Fibroblast of skin of left quadriceps (primary cell): ENCODE data around the gene APBB2.

Experiments
- DNase-seq, 2 experiments: peaks; one replicate each; pipeline ENCODE4 v3.0.0-alpha.2; 2013; ENCODE audit warnings: low read depth in 2 of 2

The APBB2 gene

GRCh38 chr4:40856840-40857362, 357.4 kb downstream of the APBB2 start:
- DNase-seq = peak; percentile 28 to 32

- DNase-seq = no peak
Observed at GRCh38 chr4:40856277-40856839, 358.0 kb downstream of the APBB2 start.

GRCh38 chr4:40850496-40850895, 363.8 kb downstream of the APBB2 start:
- no peak for DNase-seq

- DNase-seq = no peak
Observed at GRCh38 chr4:40848940-40849339, 365.4 kb downstream of the APBB2 start.

- no peak for DNase-seq
Observed at GRCh38 chr4:40848251-40848650, 366.1 kb downstream of the APBB2 start.

GRCh38 chr4:40846532-40846931, 367.8 kb downstream of the APBB2 start:
- DNase-seq = no peak

GRCh38 chr4:40845154-40845835, 369.0 kb downstream of the APBB2 start:
- DNase-seq = peak in 1 of 2 experiments; percentile 20

- DNase-seq = no peak
Observed at GRCh38 chr4:40844261-40844660, 370.1 kb downstream of the APBB2 start.

GRCh38 chr4:40843696-40844095, 370.6 kb downstream of the APBB2 start:
- DNase-seq = no peak

- no peak for DNase-seq
Observed at GRCh38 chr4:40842725-40843423, 371.5 kb downstream of the APBB2 start.

- DNase-seq = no peak
Observed at GRCh38 chr4:40842318-40842717, 372.0 kb downstream of the APBB2 start.

GRCh38 chr4:40840985-40841571, 373.3 kb downstream of the APBB2 start:
- peak; percentile 57 to 62 for DNase-seq

GRCh38 chr4:40840255-40840984, 373.9 kb downstream of the APBB2 start:
- DNase-seq = no peak

- no peak for DNase-seq
Observed at GRCh38 chr4:40838742-40839141, 375.6 kb downstream of the APBB2 start.

- DNase-seq = no peak
Observed at GRCh38 chr4:40837094-40837870, 377.1 kb downstream of the APBB2 start.

- no peak for DNase-seq
Observed at GRCh38 chr4:40833212-40833611, 381.1 kb downstream of the APBB2 start.

GRCh38 chr4:40832175-40832574, 382.2 kb downstream of the APBB2 start:
- no peak for DNase-seq

- no peak for DNase-seq
Observed at GRCh38 chr4:40831146-40831907, 383.0 kb downstream of the APBB2 start.

- no peak for DNase-seq
Observed at GRCh38 chr4:40829586-40829985, 384.8 kb downstream of the APBB2 start.

GRCh38 chr4:40828661-40829060, 385.7 kb downstream of the APBB2 start:
- no peak for DNase-seq
